Measurements from ENCODE around the gene AAMP. TPM values are rescaled to one million over a fixed set of nuclear protein-coding genes. Genes with fewer than 3 reads are reported as not detected.

Gene AAMP
- total RNA-seq, 1 experiment from 2014 or later: 98.7 TPM

- no peaks in the 10 kb centered on the region for H3K27me3 Mint-ChIP-seq (ENCODE audit: insufficient read depth, unreplicated experiment)
- no peak for DNase-seq (ENCODE audit: unreplicated experiment)
- POLR2A ChIA-PET: interaction anchor here (0.8 to 4.6 kb wide), 4 partner anchors 10 to 26 kb away, joined by 3 to 19 read pairs (median 4); partner anchors contain the start of genes AAMP and PNKD
- H3K4me3 Mint-ChIP-seq (ENCODE audit: unreplicated experiment): no peak overlapping the region
- H3K4me1 Mint-ChIP-seq (ENCODE audit: insufficient read depth, unreplicated experiment): no peaks in the 10 kb centered on the region
- TF ChIP-seq, protein P1, sequence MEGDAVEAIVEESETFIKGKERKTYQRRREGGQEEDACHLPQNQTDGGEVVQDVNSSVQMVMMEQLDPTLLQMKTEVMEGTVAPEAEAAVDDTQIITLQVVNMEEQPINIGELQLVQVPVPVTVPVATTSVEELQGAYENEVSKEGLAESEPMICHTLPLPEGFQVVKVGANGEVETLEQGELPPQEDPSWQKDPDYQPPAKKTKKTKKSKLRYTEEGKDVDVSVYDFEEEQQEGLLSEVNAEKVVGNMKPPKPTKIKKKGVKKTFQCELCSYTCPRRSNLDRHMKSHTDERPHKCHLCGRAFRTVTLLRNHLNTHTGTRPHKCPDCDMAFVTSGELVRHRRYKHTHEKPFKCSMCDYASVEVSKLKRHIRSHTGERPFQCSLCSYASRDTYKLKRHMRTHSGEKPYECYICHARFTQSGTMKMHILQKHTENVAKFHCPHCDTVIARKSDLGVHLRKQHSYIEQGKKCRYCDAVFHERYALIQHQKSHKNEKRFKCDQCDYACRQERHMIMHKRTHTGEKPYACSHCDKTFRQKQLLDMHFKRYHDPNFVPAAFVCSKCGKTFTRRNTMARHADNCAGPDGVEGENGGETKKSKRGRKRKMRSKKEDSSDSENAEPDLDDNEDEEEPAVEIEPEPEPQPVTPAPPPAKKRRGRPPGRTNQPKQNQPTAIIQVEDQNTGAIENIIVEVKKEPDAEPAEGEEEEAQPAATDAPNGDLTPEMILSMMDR (IDR thresholded peaks at IDR 0.05; ENCODE audit: unreplicated experiment): no peak
- BruUV-seq (replicated peaks): no TSS peak
- H3K36me3 Mint-ChIP-seq (ENCODE audit: insufficient read depth, unreplicated experiment): peaks cover 68% of the 10 kb centered on the region
- intact Hi-C loops (cut with micrococcal nuclease): no loop called here
- CTCF ChIA-PET: interaction anchor here (0.5 to 1.4 kb wide), 4 partner anchors 17 to 109 kb away, joined by 3 to 6 read pairs (median 4); no protein-coding TSS in a partner anchor
- H3K27ac Mint-ChIP-seq (ENCODE audit: low read depth, unreplicated experiment): no peak overlapping the region
- no peaks in the 10 kb centered on the region for H3K9me3 Mint-ChIP-seq (ENCODE audit: unreplicated experiment)
Measured at GRCh38 chr2:218255446-218255845, 14.5 kb downstream of the AAMP start.

- Mint-ChIP-seq H3K4me1 (ENCODE audit: insufficient read depth, unreplicated experiment) (no peaks in the 10 kb centered on the region), H3K36me3 (ENCODE audit: insufficient read depth, unreplicated experiment) (peaks cover 84% of the 10 kb centered on the region), H3K9me3 (ENCODE audit: unreplicated experiment) (no peaks in the 10 kb centered on the region), H3K4me3 (ENCODE audit: unreplicated experiment) (no peak overlapping the region), H3K27me3 (ENCODE audit: insufficient read depth, unreplicated experiment) (no peaks in the 10 kb centered on the region), H3K27ac (ENCODE audit: low read depth, unreplicated experiment) (peak overlapping the region; percentile 54)
- no TSS peak for BruUV-seq (replicated peaks)
- intact Hi-C loops (cut with micrococcal nuclease): no loop called here
- no peak for DNase-seq (ENCODE audit: unreplicated experiment)
- TF ChIP-seq, protein P1 (IDR thresholded peaks at IDR 0.05; ENCODE audit: unreplicated experiment): no peak
- POLR2A ChIA-PET: interaction anchor here (0.9 to 2.1 kb wide), 5 partner anchors 9 to 33 kb away, joined by 3 to 6 read pairs (median 3); no protein-coding TSS in a partner anchor
- CTCF ChIA-PET: interaction anchor here (1.3 kb wide), 1 partner anchor 11 kb away, joined by 3 read pairs; no protein-coding TSS in a partner anchor
Measured at GRCh38 chr2:218253232-218253625, 16.7 kb downstream of the AAMP start.

DNA sequence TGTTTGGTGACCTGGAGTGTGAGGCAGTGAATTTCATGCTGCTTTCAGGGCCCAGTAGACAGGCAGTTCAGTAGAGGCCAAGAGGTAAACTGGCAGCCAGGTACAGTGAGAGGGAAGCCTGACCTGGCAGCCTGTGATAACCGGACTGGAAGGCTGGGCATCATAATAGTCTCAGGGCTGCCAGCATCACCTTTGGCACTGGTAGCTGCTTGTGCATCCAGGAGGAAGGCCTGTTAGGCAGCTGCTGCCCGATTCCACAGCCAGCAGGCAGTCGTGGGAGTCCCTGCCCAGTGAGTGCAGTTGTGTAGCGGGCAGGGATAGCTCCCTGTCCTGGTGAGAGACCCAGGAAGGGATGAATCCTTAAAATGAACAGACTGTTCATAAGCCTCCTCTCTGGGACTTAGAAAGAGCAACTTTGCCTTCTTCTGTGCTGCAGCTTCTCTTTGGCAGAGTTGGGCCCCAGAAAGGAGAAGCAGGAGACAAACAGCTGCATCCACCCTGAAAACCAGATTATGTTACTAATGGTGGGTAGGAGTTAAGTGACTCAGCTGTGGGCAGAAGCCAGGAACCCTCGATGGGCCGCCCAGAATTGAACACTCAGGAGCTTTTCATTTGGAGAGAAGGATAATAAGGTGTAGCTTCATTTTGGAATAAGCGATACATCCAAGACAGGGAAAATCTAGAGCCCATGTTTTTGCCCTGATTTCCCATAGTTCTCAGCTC lies 17.3 kb downstream of the AAMP start:
- Mint-ChIP-seq H3K27me3 (ENCODE audit: insufficient read depth, unreplicated experiment) (no peaks in the 10 kb centered on the region), H3K9me3 (ENCODE audit: unreplicated experiment) (no peaks in the 10 kb centered on the region), H3K4me3 (ENCODE audit: unreplicated experiment) (no peak overlapping the region), H3K4me1 (ENCODE audit: insufficient read depth, unreplicated experiment) (no peaks in the 10 kb centered on the region), H3K36me3 (ENCODE audit: insufficient read depth, unreplicated experiment) (peaks cover 89% of the 10 kb centered on the region), H3K27ac (ENCODE audit: low read depth, unreplicated experiment) (peak overlapping the region; percentile 54)
- CTCF ChIA-PET: interaction anchor here (1.3 kb wide), 1 partner anchor 10 kb away, joined by 3 read pairs; no protein-coding TSS in a partner anchor
- no peak for DNase-seq (ENCODE audit: unreplicated experiment)
- intact Hi-C loops (cut with micrococcal nuclease): no loop called here
- POLR2A ChIA-PET: interaction anchor here (0.9 to 2.1 kb wide), 3 partner anchors 9 to 27 kb away, joined by 3 to 6 read pairs (median 3); no protein-coding TSS in a partner anchor
- no TSS peak for BruUV-seq (replicated peaks)
- TF ChIP-seq, protein P1 (IDR thresholded peaks at IDR 0.05; ENCODE audit: unreplicated experiment): no peak

- TF ChIP-seq, protein P1 (IDR thresholded peaks at IDR 0.05; ENCODE audit: unreplicated experiment): no peak
- no peak for DNase-seq (ENCODE audit: unreplicated experiment)
- Mint-ChIP-seq H3K27ac (ENCODE audit: low read depth, unreplicated experiment) (no peak overlapping the region), H3K4me3 (ENCODE audit: unreplicated experiment) (no peak overlapping the region), H3K4me1 (ENCODE audit: insufficient read depth, unreplicated experiment) (no peaks in the 10 kb centered on the region), H3K27me3 (ENCODE audit: insufficient read depth, unreplicated experiment) (no peaks in the 10 kb centered on the region), H3K36me3 (ENCODE audit: insufficient read depth, unreplicated experiment) (peaks cover 100% of the 10 kb centered on the region), H3K9me3 (ENCODE audit: unreplicated experiment) (no peaks in the 10 kb centered on the region)
- CTCF ChIA-PET: interaction anchor here (0.9 kb wide), 1 partner anchor 43 kb away, joined by 3 read pairs; no protein-coding TSS in a partner anchor
- intact Hi-C loops (cut with micrococcal nuclease): no loop called here
- POLR2A ChIA-PET: no interaction called here
- no TSS peak for BruUV-seq (replicated peaks)
Measured at GRCh38 chr2:218249691-218250090, 20.2 kb downstream of the AAMP start.
